SK-N-SH (cell line): ENCODE measurements around the gene MARK3. TPM values are rescaled to one million over a fixed set of nuclear protein-coding genes. Genes with fewer than 3 reads are reported as not detected.
"Not testable (repeated sequence)": the region's sequence is repeated elsewhere in the genome, so short reads cannot be mapped to it uniquely, and the experiment has no call there.

Experiments used
- CTCF ChIA-PET: fragments of 300-600, 350-600 bp; formaldehyde crosslinking; extraction: SDS; loops from one replicate; lab custom pipeline; 2021; lab: Yijun Ruan, JAX
- POLR2A ChIA-PET: fragments of 350-600 bp; sonication (Branson Sonifier 250); formaldehyde crosslinking; extraction: SDS; loops from one replicate; lab custom pipeline; 2020; ENCODE audit warnings: antibody characterized with exemption, inconsistent platforms; lab: Yijun Ruan, JAX
- DNase-seq: peaks from one replicate; pipeline ENCODE4 v3.0.0; 2012
- H2AFZ ChIP-seq: fragments of 200-600 bp; sonication (generic); 2 replicates; pipeline ENCODE4 v1.8.1; 2016; ENCODE audit warnings: antibody characterized with exemption, mild to moderate bottlenecking, low read depth
- H3F3A ChIP-seq: fragments of 200-600 bp; sonication (generic); replicated peaks from 2 replicates; pipeline ENCODE3; 2016; ENCODE audit warnings: antibody characterized with exemption, mild to moderate bottlenecking; ENCODE audit not compliant: insufficient read depth
- H3K27ac ChIP-seq, 2 experiments: fragments of 200-500 bp in 1 of 2; fragments of 200-600 bp in 1 of 2; sonication (Bioruptor generic) in 1 of 2; sonication (generic), shearing (Covaris generic) in 1 of 2; 2 replicates each; pipeline versions ENCODE4 v1.5.1 to v1.6.1; 2014 to 2016; ENCODE audit warnings: low read depth in 2 of 2, inconsistent platforms in 1 of 2, low read length in 1 of 2, mild to moderate bottlenecking in 1 of 2, mixed read lengths in 1 of 2
- H3K27me3 ChIP-seq: fragments of 200-600 bp; sonication (generic), shearing (Covaris generic); 2 replicates; pipeline ENCODE4 v1.6.1; 2016; ENCODE audit warnings: mixed run types; ENCODE audit not compliant: insufficient read depth
- H3K36me3 ChIP-seq, 2 experiments: fragments of 200-500 bp in 1 of 2; fragments of 200-600 bp in 1 of 2; sonication (Bioruptor generic) in 1 of 2; sonication (generic) in 1 of 2; replicated peaks in 1 of 2; 2 replicates each; pipeline versions ENCODE3 to v1.5.1; 2014 to 2016; ENCODE audit warnings: low read length in 1 of 2, mild to moderate bottlenecking in 1 of 2; ENCODE audit not compliant: insufficient read depth in 2 of 2, control insufficient read depth in 1 of 2
- H3K4me1 ChIP-seq, 2 experiments: fragments of 200-500 bp in 1 of 2; fragments of 200-600 bp in 1 of 2; sonication (Bioruptor generic) in 1 of 2; sonication (generic), shearing (Covaris generic) in 1 of 2; 2 replicates each; pipeline versions ENCODE4 v1.5.1 to v1.6.1; 2014 to 2016; ENCODE audit warnings: low read depth in 1 of 2, low read length in 1 of 2, mixed run types in 1 of 2; ENCODE audit not compliant: insufficient read depth in 2 of 2, control insufficient read depth in 1 of 2
- H3K4me2 ChIP-seq: fragments of 200-600 bp; sonication (generic), shearing (Covaris generic); 2 replicates; pipeline ENCODE4 v1.6.1; 2017; ENCODE audit warnings: mixed run types
- H3K4me3 ChIP-seq, 2 experiments: fragments of 200-500 bp in 1 of 2; fragments of 200-600 bp in 1 of 2; sonication (Bioruptor generic) in 1 of 2; sonication (generic), shearing (Covaris generic) in 1 of 2; 2 replicates each; pipeline versions ENCODE4 v1.5.1 to v1.8.1; 2014 to 2016; ENCODE audit warnings: low read depth in 2 of 2, inconsistent platforms in 1 of 2, low read length in 1 of 2, mild to moderate bottlenecking in 1 of 2, mixed read lengths in 1 of 2, moderate library complexity in 1 of 2
- H3K79me2 ChIP-seq: fragments of 200-600 bp; sonication (generic); 2 replicates; pipeline ENCODE4 v1.8.1; 2017; ENCODE audit warnings: mild to moderate bottlenecking; ENCODE audit not compliant: insufficient read depth
- H3K9ac ChIP-seq: fragments of 200-600 bp; sonication (generic); 2 replicates; pipeline ENCODE4 v1.6.1; 2017; ENCODE audit warnings: mixed run types
- H3K9me2 ChIP-seq: fragments of 200-600 bp; sonication (generic); 2 replicates; pipeline ENCODE4 v1.6.1; 2017; ENCODE audit warnings: mixed run types
- H3K9me3 ChIP-seq: fragments of 200-600 bp; sonication (generic); 2 replicates; pipeline ENCODE4 v1.6.1; 2017; ENCODE audit warnings: mixed run types, mild to moderate bottlenecking, moderate library complexity
- H4K20me1 ChIP-seq: fragments of 200-600 bp; sonication (generic); 2 replicates; pipeline ENCODE4 v1.6.1; 2017; ENCODE audit warnings: mild to moderate bottlenecking, mixed run types; ENCODE audit not compliant: insufficient read depth
- IRF3 ChIP-seq: fragments of 150-350 bp; IDR thresholded peaks from 2 replicates; pipeline ENCODE4 v1.6.1; 2016; ENCODE audit warnings: mild to moderate bottlenecking, low read depth, low read length
- NRF1 ChIP-seq: IDR thresholded peaks from 2 replicates; pipeline ENCODE4 v1.6.1; 2012; ENCODE audit warnings: low read depth, mild to moderate bottlenecking, low read length
- POLR2AphosphoS5 ChIP-seq: IDR thresholded peaks from 2 replicates; pipeline ENCODE4 v1.6.1; 2012; ENCODE audit warnings: low read depth, low read length
- RCOR1 ChIP-seq: fragments of 150-350 bp; IDR thresholded peaks from 2 replicates; pipeline ENCODE4 v1.6.1; 2017; ENCODE audit warnings: antibody characterized with exemption, low read length
- TAF1 ChIP-seq: IDR thresholded peaks from 2 replicates; pipeline ENCODE4 v1.6.1; 2012; ENCODE audit warnings: low read depth, mild to moderate bottlenecking, low read length, moderate library complexity, borderline replicate concordance
- WGBS: methylation state at CpG from one replicate; pipeline ENCODE4 v1.1.6; 2017; ENCODE audit warnings: low lambda C conversion rate; 5-methylcytosine and 5-hydroxymethylcytosine counted together
- polyA plus RNA-seq, 3 experiments: library from polyadenylated mRNA; depleted of rRNA; stranded (reverse); fragments of >200 nt; gene quantifications; 2 replicates each; pipeline ENCODE4 v1.2.3, GENCODE V29; 2012

The MARK3 gene
- polyA plus RNA-seq, 1 of the 3 experiments (the other 2 are of a cell fraction), result 73.4 TPM

GRCh38 chr14:103509864-103510723, 124.9 kb downstream of the MARK3 start:
- Histone ChIP-seq H3K9ac (no peak overlapping the region), H2AFZ (no peak overlapping the region), H3F3A (peaks cover 17% of the 10 kb centered on the region), H3K79me2 (no peaks in the 10 kb centered on the region), H3K9me3 (no peaks in the 10 kb centered on the region), H3K36me3 (peaks cover 26 to 31% of the 10 kb centered on the region in 2 experiments), H3K27me3 (no peaks in the 10 kb centered on the region), H3K27ac (no peak overlapping the region), H3K9me2 (no peaks in the 10 kb centered on the region), H3K4me3 (no peak overlapping the region), H3K4me2 (no peak overlapping the region), H3K4me1 (peaks cover 3 to 10% of the 10 kb centered on the region in 2 experiments; a peak in 1 of 4 replicates), H4K20me1 (peaks cover 5% of the 10 kb centered on the region; the same call in 1 of the 2 replicates)
- ChIA-PET CTCF (interaction anchor here (0.6 to 6.2 kb wide), 7 partner anchors 9 to 209 kb away, joined by 3 to 46 read pairs (median 6); partner anchors contain the start of gene CKB), POLR2A (interaction anchor here (0.9 kb wide), 1 partner anchor 10 kb away, joined by 4 read pairs; no protein-coding TSS in a partner anchor)
- no peak for TF ChIP-seq IRF3
- TF ChIP-seq RCOR1, result no peak
- no peak for DNase-seq
- WGBS, result 99% methylated on average over 11 of the region's 11 CpGs

- H3K9me2 ChIP-seq, result no peaks in the 10 kb centered on the region
- peaks cover 5% of the 10 kb centered on the region; the same call in 1 of the 2 replicates for H4K20me1 ChIP-seq
- no peaks in the 10 kb centered on the region for H3K9me3 ChIP-seq
- CTCF ChIA-PET, result interaction anchor here (0.6 to 6.2 kb wide), 7 partner anchors 8 to 208 kb away, joined by 3 to 46 read pairs (median 6); partner anchors contain the start of gene CKB
- no peak overlapping the region for H3K4me2 ChIP-seq
- H3K27ac ChIP-seq, result no peak overlapping the region
- peaks cover 24 to 26% of the 10 kb centered on the region in 2 experiments for H3K36me3 ChIP-seq
- peaks cover 3 to 10% of the 10 kb centered on the region in 2 experiments; a peak in 1 of 4 replicates for H3K4me1 ChIP-seq
- no peak overlapping the region for H3K9ac ChIP-seq
- no peak overlapping the region for H2AFZ ChIP-seq
- no peak overlapping the region for H3K4me3 ChIP-seq
- WGBS, result 95% methylated on average over 25 of the region's 26 CpGs
- TF ChIP-seq TAF1 (no peak), POLR2AphosphoS5 (no peak), NRF1 (no peak)
- TF ChIP-seq, all 33 proteins: peak for 0
- POLR2A ChIA-PET, result no interaction called here
- Histone ChIP-seq H3F3A (peaks cover 17% of the 10 kb centered on the region), H3K27me3 (no peaks in the 10 kb centered on the region), H3K79me2 (no peaks in the 10 kb centered on the region)
- no peak for DNase-seq
Measured at GRCh38 chr14:103510724-103511693, 125.8 kb downstream of the MARK3 start.

GRCh38 chr14:103512180-103512579, 127.0 kb downstream of the MARK3 start:
- DNase-seq, H3K9ac ChIP-seq, H3K9me2 ChIP-seq, H4K20me1 ChIP-seq, H3K27ac ChIP-seq, H3K79me2 ChIP-seq, H3K27me3 ChIP-seq, H3K9me3 ChIP-seq, H3K4me3 ChIP-seq, H2AFZ ChIP-seq, H3K4me2 ChIP-seq, POLR2A ChIA-PET: not testable (repeated sequence)
- Histone ChIP-seq H3F3A (peaks cover 21% of the 10 kb centered on the region), H3K4me1 (peaks cover 3 to 10% of the 10 kb centered on the region in 2 experiments; a peak in 1 of 4 replicates), H3K36me3 (peaks cover 23 to 24% of the 10 kb centered on the region in 2 experiments)
- 84% methylated on average over 8 of the region's 8 CpGs for WGBS
- CTCF ChIA-PET, result interaction anchor here (1.1 to 6.2 kb wide), 3 partner anchors 9 to 35 kb away, joined by 3 to 46 read pairs (median 6); partner anchors contain the start of gene CKB
